KMS-11 (cell line): ENCODE results near the gene JAM3.
"Not testable (repeated sequence)": the region's sequence is repeated elsewhere in the genome, so short reads cannot be mapped to it uniquely, and the experiment has no call there.

Experiments used
- H2AFZ ChIP-seq: fragments of 200-600 bp; sonication (generic); 2 replicates; pipeline ENCODE4 v1.6.1; 2016; ENCODE audit warnings: antibody characterized with exemption, mixed run types, low read depth
- H3K27ac ChIP-seq: fragments of 200-600 bp; sonication (generic); 2 replicates; pipeline ENCODE4 v1.6.1; 2016; ENCODE audit warnings: mild to moderate bottlenecking, mixed run types
- H3K27me3 ChIP-seq: fragments of 200-600 bp; sonication (generic); 2 replicates; pipeline ENCODE4 v1.6.1; 2017; ENCODE audit warnings: mild to moderate bottlenecking, low read depth, mixed run types, moderate library complexity; ENCODE audit not compliant: insufficient read depth
- H3K36me3 ChIP-seq: fragments of 200-600 bp; sonication (generic); 2 replicates; pipeline ENCODE4 v1.6.1; 2017; ENCODE audit warnings: mild to moderate bottlenecking, mixed run types; ENCODE audit not compliant: insufficient read depth
- H3K4me1 ChIP-seq: fragments of 200-600 bp; sonication (generic); 2 replicates; pipeline ENCODE4 v1.6.1; 2016; ENCODE audit warnings: mild to moderate bottlenecking, low read depth, mixed run types; ENCODE audit not compliant: poor library complexity, severe bottlenecking
- H3K4me2 ChIP-seq: fragments of 200-600 bp; sonication (generic); 2 replicates; pipeline ENCODE4 v1.7.0; 2016; ENCODE audit warnings: mild to moderate bottlenecking, mixed run types
- H3K4me3 ChIP-seq: fragments of 200-600 bp; sonication (generic); IDR thresholded peaks from 2 replicates; pipeline ENCODE4 v1.6.1; 2017; ENCODE audit warnings: low read depth, low read length, mixed read lengths; ENCODE audit not compliant: insufficient read depth
- H3K79me2 ChIP-seq: fragments of 200-600 bp; sonication (generic); 2 replicates; pipeline ENCODE4 v1.6.1; 2016; ENCODE audit warnings: low read depth, mixed run types; ENCODE audit not compliant: insufficient read depth
- H3K9ac ChIP-seq: fragments of 200-600 bp; sonication (generic); 2 replicates; pipeline ENCODE4 v1.6.1; 2016; ENCODE audit warnings: mild to moderate bottlenecking, mixed run types
- H4K20me1 ChIP-seq: fragments of 200-600 bp; sonication (generic); 2 replicates; pipeline ENCODE4 v1.6.1; 2016; ENCODE audit warnings: mild to moderate bottlenecking, mixed run types; ENCODE audit not compliant: insufficient read depth
- CTCF ChIP-seq: fragments of 200-600 bp; sonication (generic); conservative IDR thresholded peaks from 2 replicates; pipeline ENCODE4 v1.6.1; 2017; ENCODE audit warnings: low read depth, mild to moderate bottlenecking, antibody characterized with exemption, low read length, moderate library complexity, mixed read lengths

JAM3 gene

DNA sequence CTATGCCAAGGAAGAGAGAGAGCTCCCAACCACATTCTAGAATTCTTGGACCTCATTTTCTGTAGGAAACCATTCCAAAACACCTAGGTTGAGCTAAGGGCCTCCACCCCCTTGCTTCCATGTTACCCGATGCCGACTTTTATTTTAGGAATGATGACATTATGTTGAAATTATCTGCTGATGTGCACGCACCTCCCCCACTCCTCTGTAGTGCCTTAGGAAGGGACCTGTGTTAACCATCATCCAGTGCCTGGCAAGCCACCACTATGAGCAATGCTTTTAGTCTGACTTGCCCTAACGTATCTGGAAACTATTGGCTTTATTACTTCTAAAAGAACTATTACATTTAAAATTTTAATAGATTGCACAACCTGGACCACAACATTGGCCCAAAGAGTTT, 112.8 kb downstream of the JAM3 start:
- H3K27ac ChIP-seq: no peak overlapping the region

GRCh38 chr11:134188092-134188491, 119.2 kb downstream of the JAM3 start:
- H3K36me3 ChIP-seq, H3K4me2 ChIP-seq: not testable (repeated sequence)

More for the DNA sequence above, 112.8 kb downstream of the JAM3 start:
- Histone ChIP-seq H4K20me1 (no peaks in the 10 kb centered on the region), H3K79me2 (no peaks in the 10 kb centered on the region), H3K4me1 (no peaks in the 10 kb centered on the region), H3K9ac (no peak overlapping the region), H3K36me3 (no peaks in the 10 kb centered on the region), H3K4me3 (no peak overlapping the region), H2AFZ (no peak overlapping the region), H3K4me2 (no peak overlapping the region), H3K27me3 (no peaks in the 10 kb centered on the region)
- no peak for TF ChIP-seq CTCF

GRCh38 chr11:134196756-134197155, 127.9 kb downstream of the JAM3 start:
- Histone ChIP-seq H3K4me3 (no peak overlapping the region), H3K4me1 (no peaks in the 10 kb centered on the region), H2AFZ (no peak overlapping the region), H4K20me1 (no peaks in the 10 kb centered on the region), H3K79me2 (no peaks in the 10 kb centered on the region), H3K36me3 (no peaks in the 10 kb centered on the region; the same call in 1 of the 2 replicates), H3K27ac (no peak overlapping the region), H3K9ac (no peak overlapping the region), H3K4me2 (no peak overlapping the region), H3K27me3 (no peaks in the 10 kb centered on the region)
- no peak for TF ChIP-seq CTCF

More at GRCh38 chr11:134188092-134188491, 119.2 kb downstream of the JAM3 start:
- H3K79me2 ChIP-seq, H3K4me3 ChIP-seq, H3K9ac ChIP-seq, H4K20me1 ChIP-seq, H2AFZ ChIP-seq, H3K27ac ChIP-seq, H3K27me3 ChIP-seq, H3K4me1 ChIP-seq: not testable (repeated sequence)

- H3K9ac ChIP-seq: no peak overlapping the region
- H3K79me2 ChIP-seq: no peaks in the 10 kb centered on the region
- no peak for TF ChIP-seq CTCF
- no peaks in the 10 kb centered on the region for H3K4me1 ChIP-seq
- no peaks in the 10 kb centered on the region for H4K20me1 ChIP-seq
- no peak overlapping the region for H2AFZ ChIP-seq
- 0 out of 2 replicates have a peak, but pooled peaks cover 4% of the 10 kb centered on the region for H3K36me3 ChIP-seq
- H3K27ac ChIP-seq: no peak overlapping the region
- H3K27me3 ChIP-seq: no peaks in the 10 kb centered on the region
- H3K4me2 ChIP-seq: no peak overlapping the region
- H3K4me3 ChIP-seq: no peak overlapping the region
These were observed 130.7 kb downstream of the JAM3 start for GRCh38 chr11:134199531-134199930.

GRCh38 chr11:134200688-134201087, 131.8 kb downstream of the JAM3 start:
- Histone ChIP-seq H3K27ac (no peak overlapping the region), H3K4me3 (no peak overlapping the region), H3K4me2 (no peak overlapping the region), H3K79me2 (no peaks in the 10 kb centered on the region), H4K20me1 (no peaks in the 10 kb centered on the region), H2AFZ (no peak overlapping the region), H3K27me3 (no peaks in the 10 kb centered on the region), H3K4me1 (no peaks in the 10 kb centered on the region), H3K36me3 (0 out of 2 replicates have a peak, but pooled peaks cover 4% of the 10 kb centered on the region), H3K9ac (no peak overlapping the region)
- TF ChIP-seq CTCF: no peak
